Stimulated activated CD4-positive, alpha-beta T cell treated with anti-CD3 and anti-CD28 coated beads, Interleukin-15, amount 100 ng/mL, for 24 hours (primary cell): ENCODE data around the gene XRCC2.
A peak's percentile ranks its signal among the peaks of the same experiment; 100 is the strongest.
"Not testable (repeated sequence)": the region's sequence is repeated elsewhere in the genome, so short reads cannot be mapped to it uniquely, and the experiment has no call there.

Source experiments
- DNase-seq: peaks from one replicate; pipeline ENCODE4 v3.0.0-alpha.2; 2020

The XRCC2 gene

DNA sequence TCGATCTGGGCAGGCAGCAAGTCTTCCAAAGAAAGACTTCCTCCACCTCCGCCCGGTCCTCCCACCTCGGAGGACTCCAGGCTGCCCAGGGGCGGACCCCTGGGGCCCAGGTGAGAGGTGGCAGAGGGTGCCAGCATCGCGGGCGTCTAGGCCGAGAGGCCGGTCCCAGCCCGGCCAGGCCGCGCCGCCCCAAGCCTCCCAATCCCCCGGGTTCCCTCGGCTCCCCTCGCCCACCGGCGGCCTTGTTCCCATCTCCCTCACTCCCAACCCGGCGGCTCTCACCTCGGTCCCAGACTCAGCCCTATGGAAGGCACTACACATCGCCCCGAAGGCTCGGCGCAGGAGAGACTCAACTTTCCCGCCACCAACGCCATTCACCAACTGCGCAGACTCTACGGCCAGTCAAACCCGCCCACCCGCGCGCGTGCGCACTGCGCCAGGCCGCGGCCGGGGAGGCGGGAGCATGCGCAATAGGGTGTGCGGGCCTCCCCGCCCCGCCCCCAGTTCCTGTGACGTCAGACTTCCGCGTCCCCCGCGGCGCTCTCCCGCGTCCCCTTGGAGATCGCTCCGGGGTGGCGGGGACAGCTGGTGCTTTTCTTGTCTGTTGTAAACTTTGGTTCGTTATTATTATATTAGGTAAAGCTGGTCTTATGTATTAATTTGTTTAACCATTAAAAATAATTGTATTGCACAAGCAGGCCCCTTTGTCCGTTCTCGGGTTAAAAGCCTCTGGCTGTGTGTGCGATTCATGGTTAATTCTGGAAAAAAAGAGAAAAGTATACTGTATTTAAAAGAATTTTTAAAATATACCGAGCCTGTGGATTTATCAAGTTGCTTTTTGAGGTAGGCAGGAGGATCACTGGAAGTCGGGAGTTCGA, at the start of gene XRCC2:
TSS of gene XRCC2 (minus strand) at position 383 of the 878 bp plus-strand sequence. CDS start at position 321, 62 bp downstream.
- DNase-seq = peak; percentile 94

DNA sequence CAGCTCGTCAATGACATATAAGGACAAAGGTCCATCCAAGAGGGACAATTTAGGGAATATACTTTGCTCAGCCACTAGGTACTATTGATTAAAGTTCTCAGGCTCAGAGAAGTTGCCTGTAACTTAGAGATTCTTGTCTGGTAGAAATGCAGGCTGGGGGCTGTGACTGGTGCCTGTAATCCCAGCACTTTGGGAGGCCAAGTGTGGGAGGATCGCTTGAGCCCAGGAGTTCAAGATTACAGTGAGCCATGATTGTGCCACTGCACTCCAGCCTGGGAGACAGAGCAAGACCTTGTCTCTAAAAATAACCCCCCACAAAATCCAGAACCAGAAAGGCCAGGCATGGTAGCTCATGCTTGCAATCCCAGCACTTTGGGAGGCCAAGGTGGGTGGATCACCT, 47.4 kb upstream of the XRCC2 start:
- no peak for DNase-seq

DNA sequence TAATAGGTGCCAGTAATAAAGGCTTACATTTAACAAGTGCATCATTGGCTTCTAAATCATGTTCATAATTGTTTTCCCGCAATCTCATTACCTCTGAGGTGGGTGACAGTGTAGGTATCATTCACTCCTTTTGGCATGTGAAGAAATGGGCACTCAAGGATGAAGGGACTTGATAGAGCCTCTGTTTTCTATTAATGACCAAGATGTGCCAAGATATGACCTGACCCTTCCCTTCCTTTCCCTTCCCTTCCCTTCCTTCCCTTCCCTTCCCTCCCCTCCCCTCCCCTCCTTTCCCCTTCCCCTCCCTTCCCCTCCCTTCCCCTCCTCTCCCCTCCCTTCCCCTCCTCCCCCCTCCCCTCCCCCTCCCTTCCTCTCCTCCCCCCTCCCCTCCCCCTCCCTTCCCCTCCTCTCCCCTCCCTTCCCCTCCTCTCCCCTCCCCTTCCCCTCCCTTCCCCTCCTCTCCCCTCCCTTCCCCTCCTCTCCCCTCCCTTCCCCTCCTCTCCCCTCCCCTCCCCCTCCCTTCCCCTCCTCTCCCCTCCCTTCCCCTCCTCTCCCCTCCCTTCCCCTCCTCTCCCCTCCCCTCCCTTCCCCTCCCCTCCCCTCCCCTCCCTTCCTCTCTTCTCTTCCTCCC, 36.6 kb upstream of the XRCC2 start:
- not testable (repeated sequence) for DNase-seq

DNA sequence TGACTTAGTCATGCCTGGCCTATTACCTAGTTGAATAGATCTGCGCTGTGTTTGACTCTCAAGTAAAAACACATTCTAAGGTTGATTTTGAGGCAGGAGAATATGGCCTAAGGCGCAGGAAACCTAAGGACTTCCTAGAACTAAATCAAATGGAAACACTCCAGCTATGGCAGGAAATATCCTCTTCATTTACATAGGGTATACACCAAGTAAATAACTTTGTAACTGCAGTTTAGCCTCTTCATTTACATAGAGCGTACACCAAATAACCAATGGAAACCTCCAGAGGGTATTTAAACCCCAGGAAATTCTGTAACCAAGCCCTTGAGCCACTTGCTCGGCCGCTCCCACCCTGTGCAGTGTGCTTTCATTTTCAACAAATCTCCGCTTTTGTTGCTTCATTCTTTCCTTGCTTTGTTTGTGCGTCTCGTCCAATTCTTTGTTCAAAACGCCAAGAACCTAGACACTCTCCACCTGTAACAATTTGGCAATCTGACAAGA, 35.6 kb upstream of the XRCC2 start:
- no peak for DNase-seq

DNA sequence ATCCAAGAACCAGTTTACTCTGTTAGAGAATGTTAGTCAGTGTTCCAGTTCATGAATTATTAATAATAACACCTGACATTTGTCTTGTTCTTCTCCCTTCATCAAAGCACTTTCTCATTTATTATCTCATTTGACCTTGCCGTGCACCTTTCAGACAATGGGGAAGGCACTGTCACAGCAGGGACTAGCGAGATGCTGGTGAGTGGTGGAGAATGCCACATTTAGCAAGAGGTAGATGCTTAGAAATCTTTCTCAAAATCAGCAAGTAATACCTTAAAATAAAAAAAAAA, 34.2 kb upstream of the XRCC2 start:
- no peak for DNase-seq

DNA sequence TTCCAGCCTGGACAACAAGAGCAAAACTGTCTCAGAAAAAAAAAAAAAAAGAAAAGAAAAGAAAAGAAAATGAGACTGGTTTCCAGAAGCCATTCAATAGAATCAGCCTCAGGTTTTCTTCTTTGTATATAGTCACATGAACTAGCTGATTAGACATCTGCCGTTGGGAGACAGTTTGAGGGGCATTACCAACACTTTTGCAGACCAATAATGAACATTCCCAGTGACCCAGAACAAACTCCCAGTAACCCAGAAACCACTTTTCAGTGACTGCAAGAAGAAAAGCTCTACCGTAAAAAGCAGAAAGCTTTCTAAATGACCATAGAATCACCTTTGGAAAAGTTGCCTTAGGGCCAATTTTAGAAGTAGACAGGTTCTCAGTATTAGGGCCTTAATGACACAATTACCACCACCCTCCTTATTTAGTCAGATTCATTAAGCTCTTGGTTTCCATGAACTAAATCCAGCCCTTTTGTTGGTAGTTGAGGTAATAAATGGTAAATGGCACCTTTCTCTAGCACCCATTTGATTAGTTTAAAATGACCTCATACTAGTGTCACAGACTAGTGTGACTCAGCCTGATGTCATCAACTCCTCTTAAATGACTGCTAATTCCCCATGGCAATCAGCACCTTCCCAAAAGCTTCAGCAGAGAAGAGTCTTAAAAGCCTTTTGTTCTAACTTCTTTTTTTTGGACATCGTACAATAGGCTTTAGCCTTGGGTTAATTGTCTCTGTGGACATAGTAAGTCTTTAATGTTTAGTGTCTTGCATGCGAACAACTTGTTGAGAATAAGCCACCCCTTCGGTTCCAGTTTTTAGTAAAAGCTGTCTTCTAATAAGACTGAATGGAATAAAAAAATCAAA, 33.6 kb upstream of the XRCC2 start:
- no peak for DNase-seq

DNA sequence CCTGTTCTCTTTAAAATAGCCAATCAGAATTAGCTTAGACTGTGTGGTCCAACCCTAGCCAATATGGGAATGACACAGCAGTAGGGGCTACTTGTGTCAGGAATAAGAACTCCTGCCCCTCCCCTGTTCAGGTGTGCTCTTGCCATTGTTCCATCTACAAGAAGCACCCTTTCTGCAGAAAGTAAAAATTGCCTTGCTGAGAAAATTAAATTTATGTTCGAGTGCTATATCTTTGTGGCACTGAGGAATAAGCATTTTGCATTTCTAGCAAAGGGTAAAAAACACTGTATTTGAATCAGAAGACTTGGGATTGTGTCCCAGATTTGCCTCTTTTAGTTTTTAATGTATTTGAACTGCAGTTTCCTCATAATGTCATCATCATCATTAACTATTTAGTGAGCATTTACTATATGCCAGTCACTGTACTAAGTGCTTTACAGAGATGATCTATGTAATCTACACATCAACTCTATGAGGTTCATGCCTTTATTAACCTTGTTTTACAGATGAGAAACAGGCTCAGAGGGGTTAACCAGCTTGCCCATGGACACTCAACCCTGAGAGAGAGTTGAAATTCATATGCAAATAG, 28.9 kb upstream of the XRCC2 start:
- DNase-seq = no peak

DNA sequence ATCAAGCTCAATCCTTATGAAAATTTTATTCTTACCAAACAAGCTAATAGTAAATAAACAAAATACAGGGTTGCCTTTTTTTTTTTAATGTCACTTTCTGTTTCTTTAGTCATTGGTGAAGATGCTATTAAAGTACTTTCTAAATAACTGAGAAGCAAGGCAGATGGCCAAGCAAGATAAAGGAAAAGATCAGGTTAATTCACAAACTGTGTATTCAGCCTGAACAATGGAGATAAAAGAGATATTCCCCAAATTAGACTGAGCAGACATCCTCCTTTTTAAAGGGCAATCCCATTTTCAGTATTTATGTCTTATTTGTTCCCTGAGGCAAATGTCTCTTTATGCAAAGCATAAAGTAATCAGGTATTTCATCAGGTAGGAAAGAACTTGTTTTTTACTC, 23.1 kb upstream of the XRCC2 start:
- DNase-seq = no peak

DNA sequence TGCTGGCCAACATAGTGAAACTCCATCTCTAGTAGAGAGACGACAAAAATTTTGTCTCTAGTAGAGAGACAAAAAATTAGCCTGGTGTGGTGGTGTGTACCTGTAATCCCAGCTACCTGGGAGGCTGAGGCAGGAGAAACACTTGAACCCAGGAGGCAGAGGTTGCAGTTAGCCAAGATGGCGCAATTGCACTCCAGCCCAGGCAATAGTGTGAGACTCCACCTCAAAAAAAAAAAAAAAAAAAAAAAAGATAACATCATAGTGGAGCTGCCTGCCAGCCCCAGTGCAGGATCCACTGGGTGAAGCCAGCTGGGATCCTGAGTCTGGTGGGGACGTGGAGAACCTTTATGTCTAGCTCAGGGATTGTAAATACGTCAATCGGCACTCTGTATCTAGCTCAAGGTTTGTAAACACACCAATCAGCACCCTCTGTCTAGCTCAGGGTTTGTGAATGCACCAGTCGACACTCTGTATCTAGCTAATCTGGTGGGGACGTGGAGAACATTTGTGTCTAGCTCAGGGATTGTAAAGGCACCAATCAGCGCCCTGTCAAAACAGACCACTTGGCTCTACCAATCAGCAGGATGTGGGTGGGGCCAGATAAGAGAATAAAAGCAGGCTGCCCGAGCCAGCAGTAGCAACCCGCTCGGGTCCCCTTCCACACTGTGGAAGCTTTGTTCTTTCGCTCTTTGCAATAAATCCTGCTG, 21.5 kb upstream of the XRCC2 start:
- DNase-seq = not testable (repeated sequence)

DNA sequence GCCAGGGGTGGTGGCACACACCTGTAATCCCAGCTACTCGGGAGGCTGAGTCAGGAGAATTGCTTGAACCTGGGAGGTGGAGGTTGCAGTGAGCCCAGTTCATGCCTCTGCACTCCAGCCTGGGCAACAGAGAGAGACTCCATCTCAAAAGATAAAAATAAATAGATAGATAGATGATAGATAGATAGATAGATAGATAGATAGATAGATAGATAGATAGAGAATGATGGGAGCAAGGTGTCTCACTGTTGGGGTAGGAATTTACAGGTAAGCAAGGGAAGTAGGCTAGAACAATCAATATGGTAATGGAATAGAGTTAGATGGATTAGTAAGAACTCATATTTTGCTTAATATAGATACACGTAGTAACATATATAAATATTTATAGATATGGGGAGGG, 16.3 kb upstream of the XRCC2 start:
- DNase-seq = not testable (repeated sequence)

DNA sequence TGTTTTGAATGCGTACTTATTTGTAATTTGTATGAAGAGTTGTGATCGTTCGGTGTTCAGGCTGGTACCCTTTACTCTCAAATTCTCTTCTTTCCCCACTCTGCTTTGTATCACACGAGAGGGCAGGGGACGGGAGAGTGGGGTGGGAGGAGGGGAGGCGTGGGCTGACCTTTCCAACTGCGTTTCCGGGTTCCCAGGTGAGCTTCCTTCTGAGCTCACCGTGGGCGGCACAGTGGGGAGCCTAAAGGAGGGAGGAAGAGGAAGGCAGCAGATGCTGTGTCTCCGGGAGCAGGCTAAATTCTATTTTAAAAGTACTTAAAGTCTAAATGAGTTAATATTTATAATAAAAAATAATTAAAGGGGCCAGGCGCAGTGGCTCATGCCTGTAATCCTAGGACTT, 7.4 kb upstream of the XRCC2 start:
- no peak for DNase-seq

DNA sequence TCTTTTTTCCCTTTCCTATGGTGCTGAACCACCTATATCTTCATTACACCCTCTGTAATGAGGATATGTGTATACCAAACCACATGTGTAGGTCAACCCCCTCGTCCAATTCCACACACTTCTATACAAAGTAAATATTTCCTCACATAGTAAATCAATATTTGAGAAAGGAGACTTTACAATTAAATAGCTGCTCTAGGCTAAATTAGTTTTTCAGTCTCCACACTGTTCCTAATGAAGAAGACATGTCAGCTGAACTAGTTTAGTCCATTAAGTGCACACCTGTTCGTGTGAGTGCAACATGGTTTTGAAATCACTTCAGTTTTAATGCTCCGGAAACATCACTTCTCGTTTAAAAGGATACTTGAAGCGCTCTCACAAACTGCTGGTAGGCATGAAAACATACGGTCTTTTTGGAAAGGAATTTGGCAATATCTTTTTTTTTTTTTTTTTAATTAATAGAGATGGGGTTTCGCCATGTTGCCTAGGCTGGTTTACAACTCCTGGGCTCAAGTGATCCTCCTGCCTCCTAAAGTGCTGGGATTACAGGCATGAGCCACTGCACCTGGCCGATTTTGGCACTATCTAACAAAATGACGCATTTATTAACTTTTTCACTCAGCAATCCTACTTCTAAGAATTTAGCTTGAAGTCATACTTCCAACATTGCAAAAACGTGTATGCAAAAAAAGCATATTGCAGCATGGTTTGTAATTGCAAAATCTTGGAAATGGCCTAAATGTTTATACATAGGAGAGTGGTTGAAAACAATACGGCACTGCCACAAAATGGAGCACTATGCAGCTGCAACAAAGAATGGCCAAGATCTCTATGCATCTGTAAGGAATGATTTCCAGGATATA, 2.1 kb upstream of the XRCC2 start:
- no peak for DNase-seq

DNA sequence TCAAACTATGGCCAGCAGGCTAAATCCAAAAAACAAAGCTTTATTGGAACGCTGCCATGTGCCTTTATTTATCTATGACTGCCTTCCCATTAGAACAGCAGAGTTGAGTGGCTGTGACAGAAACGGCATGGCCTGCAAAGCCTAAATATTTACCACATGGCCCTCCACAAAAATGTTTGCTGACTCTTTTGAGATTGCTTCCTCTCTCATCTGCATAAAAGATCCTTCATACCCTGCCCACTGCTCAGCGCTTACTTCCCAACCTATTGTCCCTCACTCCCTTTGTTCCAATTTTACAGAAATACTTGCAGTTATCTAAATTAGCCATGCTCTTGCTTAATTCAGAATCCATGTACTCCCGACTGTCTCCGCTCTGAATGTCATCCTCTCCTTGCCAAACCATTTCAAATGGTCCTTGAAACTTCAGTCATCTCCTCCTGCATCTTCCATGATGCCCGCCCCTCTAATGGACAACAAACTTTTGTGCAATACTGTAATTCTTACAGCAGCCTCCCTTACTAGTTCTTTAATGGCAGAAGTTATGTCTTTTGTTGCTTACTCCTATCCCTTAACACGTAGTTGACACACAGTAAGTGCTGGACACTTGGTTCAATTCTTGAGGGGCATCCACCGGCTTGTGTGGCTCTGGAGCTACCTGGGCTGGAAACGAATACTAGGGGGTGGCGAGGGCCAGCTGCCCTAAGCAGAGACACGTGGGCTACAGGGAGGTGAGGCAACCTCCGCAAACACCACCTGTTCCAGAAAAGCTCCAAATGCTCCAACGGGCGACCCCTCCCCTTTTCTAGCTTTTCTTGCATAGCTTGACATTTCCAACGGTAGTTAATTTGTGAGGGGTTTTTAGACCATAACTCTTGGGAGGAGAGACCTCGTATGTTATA, 832 bp downstream of the XRCC2 start:
- peak; percentile 43 for DNase-seq

DNA sequence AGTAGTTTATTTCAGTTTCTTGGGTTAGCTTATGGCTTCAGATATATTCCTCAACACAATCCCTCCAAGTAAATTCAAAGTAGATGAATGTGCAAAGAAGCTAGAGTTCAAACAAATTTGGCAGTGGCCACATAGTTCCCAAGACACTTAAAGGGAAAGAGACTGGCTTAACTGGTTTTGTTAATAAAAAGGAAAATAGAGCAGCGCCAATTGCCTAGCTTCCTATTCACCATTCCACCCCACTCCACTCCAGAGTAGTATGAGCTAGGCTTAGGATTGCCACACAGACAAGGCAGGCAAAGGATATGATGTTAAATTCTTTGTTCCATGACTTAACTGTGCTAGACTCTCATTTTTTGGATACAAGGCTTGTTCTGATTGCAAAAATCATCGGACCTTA, 2.0 kb downstream of the XRCC2 start:
- no peak for DNase-seq

DNA sequence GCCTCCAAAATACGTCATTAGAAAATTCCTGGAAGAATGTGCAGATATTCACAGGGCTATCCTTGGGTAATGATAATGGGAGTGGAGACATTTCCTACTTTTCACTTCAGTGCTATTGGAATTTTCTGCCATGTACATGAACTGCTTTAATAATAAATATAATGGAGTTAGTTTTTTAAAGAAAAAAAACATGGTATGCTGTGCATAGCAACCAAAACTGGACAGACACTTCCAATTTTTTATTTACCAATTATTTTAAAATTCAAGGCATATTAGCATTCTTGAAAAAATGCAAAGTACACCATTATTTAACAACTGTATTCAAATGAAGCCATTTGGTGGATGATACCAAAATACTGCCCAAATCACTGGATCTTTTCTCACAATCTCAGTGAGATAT, 3.3 kb downstream of the XRCC2 start:
- no peak for DNase-seq

DNA sequence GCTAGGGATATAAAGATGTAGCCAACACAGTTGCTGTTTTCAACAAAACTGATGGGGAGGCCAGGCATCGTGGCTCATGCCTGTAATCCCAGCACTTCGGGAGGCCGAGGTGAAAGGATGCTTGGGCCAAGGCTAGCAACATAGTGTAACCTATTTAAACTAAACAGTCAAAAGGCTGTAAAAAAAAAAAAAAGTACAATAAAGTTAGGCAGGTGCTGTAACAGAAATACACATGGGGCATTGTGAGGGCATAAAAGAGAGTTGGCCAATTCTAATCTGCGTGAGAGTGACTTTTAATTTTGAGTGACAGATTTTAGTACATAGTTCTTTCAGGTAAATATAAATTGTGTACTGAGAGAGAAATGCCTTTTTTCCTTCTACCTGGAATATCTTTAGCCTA, 6.2 kb downstream of the XRCC2 start:
- no peak for DNase-seq

DNA sequence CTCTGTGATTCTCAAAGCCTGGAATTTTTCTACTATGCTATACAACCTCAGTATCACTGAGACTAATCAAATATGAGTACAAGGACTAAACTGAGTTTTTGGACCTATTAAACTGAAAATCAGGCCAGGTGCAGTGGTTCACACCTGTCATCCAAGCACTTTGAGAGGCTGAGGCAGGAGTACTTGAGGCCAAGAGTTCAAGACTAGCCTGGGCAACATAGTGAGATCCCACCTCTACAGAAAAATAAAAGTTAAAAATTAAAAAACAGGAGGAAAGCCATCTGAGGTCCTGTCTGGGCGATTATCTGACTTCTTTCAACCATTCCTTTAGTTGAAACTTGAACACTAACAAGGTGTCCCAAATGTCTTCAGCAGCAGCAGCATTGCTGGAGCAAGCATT, 7.0 kb downstream of the XRCC2 start:
- no peak for DNase-seq

DNA sequence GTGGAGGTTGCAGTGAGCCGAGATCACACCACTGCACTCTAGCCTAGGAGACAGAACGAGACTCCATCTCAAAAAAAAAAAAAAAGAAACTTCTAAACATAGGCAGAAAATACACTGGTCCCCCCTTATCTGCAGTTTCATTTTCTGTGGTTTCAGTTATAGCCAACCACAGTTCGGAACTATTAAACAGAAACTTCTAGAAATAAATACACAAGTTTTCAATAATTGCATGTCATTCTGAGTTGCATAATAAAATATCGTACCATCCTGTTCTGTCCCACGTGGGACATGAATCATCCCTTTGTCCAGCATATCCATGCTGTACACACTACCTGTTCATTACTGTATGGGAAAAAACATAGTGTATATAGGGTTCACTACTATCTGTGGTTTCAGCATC, 8.0 kb downstream of the XRCC2 start:
- DNase-seq = no peak

DNA sequence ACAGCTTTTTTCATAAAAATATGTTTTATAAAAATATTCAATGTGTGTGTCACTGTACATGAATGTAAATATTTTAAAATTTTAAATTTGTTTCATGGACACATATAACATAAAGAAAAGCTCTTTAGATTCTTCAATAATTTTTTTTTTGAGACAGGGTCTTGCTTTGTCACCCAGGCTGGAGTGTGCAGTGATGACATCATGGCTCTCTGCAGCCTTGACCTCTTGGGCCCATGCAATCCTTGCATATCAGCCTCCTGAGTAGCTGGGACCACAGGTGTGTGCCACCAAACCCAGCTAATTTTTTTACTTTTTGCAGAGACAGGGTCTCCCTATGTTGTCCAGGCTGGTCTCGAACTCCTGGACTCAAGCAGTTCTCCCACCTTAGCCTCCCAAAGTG, 9.9 kb downstream of the XRCC2 start:
- no peak for DNase-seq

DNA sequence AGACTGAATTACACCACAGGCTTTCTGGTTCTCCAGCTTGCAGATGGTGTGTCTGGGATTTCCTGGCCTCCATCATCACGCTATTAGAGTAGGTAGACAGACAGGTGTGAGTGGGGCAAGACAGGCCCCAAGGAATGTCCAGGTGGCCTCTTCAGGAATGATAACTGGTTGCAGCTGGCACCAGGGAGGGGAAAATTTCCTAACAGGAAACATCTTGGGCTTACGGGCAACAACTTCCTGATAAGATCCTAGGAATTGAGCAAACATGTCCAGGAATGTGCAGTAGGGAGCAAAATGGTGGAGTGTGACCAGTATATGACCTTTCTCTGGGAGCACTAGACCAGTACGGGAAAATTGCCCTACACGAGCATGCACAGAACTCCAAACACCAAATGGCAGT, 11.3 kb downstream of the XRCC2 start:
- no peak for DNase-seq
